ENCODE results near the gene PDE3A. TPM values are rescaled to one million over a fixed set of nuclear protein-coding genes. Genes with fewer than 3 reads are reported as not detected.

PDE3A gene
- total RNA-seq, 2 donors from 2014 or later = not detected

DNA sequence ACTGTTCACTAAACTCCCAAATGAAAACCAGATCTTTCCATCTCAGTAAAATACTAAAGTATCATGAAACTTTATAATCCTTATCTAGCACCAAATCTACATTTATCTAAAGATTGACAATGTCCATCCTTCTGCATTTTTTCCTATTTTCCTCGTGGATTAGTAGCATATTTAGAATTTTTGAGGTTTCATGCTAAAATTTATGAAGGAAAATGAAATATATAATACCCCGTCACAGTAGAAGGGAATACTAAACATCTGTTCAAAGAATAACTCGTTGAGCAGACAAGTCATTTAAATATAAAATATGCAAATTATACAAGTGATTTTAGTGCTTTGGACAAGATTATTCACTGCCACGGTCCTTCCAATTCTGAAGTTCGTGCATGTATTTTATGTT, 204.1 kb downstream of the PDE3A start:
- ATAC-seq (replicated peaks in 1 of 2) = no peak
- Mint-ChIP-seq H3K4me1 (ENCODE audit: low read depth) (no peaks in the 10 kb centered on the region), H3K36me3 (ENCODE audit: insufficient read depth in 2 of 2) (peaks cover 0 to 1% of the 10 kb centered on the region in 2 donors), H3K9me3 (no peaks in the 10 kb centered on the region), H3K27me3 (ENCODE audit: low read depth) (no peaks in the 10 kb centered on the region), H3K4me3 (no peak overlapping the region), H3K27ac (no peak overlapping the region)
- no peak for DNase-seq

DNA sequence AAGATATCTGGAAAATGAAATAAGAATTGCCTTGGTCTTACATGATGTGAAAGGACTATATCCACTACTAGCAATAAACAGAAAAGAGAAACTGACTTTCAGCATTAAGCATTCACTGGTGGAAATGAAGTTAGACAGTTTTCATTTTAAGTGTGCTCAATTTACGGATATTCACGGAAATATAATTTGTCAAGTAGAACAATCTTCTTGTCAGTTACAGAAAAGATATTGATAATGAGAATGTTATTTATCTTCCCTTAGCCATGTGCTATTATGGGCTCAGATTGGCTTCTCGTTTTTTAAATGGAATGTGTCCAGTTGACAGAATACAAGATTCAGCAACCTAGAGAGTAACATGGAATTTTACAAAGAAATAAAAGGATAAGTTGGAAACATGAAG, 208.2 kb downstream of the PDE3A start:
- Mint-ChIP-seq H3K27ac (no peak overlapping the region), H3K36me3 (ENCODE audit: insufficient read depth in 2 of 2) (peaks cover 0 to 1% of the 10 kb centered on the region in 2 donors), H3K4me1 (ENCODE audit: low read depth) (no peaks in the 10 kb centered on the region), H3K9me3 (no peaks in the 10 kb centered on the region), H3K4me3 (no peak overlapping the region), H3K27me3 (ENCODE audit: low read depth) (no peaks in the 10 kb centered on the region)
- DNase-seq (no peak), ATAC-seq (replicated peaks in 1 of 2) (no peak)

DNA sequence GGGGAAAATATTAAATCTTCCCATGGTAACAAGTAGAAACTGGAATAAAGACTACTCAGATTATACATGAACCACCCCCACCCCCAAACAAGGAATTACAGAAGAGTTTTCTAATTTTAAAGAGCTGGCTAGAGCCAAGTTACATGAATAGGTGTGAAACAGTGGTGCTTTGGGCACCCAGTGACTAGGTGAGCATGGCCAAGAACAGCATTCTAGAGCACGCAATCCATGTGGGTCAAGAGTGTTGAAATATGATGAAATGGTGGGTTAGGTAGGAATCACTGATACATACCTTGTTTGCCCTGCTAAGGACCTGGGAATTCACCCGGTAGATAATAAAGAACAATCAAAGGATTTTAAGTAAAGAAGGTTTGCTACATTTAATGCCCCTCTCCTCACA, 208.7 kb downstream of the PDE3A start:
- Mint-ChIP-seq H3K27ac (no peak overlapping the region), H3K9me3 (no peaks in the 10 kb centered on the region), H3K4me3 (no peak overlapping the region), H3K36me3 (ENCODE audit: insufficient read depth in 2 of 2) (peaks cover 0 to 1% of the 10 kb centered on the region in 2 donors), H3K4me1 (ENCODE audit: low read depth) (no peaks in the 10 kb centered on the region), H3K27me3 (ENCODE audit: low read depth) (no peaks in the 10 kb centered on the region)
- ATAC-seq (replicated peaks in 1 of 2) (no peak), DNase-seq (no peak)

DNA sequence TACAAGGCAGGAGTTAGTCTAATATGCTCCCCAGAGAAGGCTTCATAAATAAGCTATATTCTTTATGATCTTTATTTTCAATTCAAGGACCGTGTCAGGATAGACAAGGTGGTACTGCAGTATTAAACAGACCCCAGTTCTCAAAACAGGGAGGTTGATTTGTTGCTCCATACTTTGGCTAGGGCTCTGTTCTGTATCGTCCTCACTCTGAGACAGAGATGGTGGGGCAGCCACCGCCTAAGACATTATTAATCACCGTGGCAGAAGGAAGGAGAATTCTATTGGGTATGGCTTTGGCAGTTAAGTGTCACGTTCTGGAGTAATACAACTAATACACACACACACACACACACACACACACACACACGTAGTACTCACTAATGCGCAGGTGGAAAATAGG, 209.8 kb downstream of the PDE3A start:
- H3K27ac Mint-ChIP-seq = no peak overlapping the region
- ATAC-seq (replicated peaks in 1 of 2) (no peak), DNase-seq (no peak)
- no peaks in the 10 kb centered on the region for H3K4me1 Mint-ChIP-seq (ENCODE audit: low read depth)
- no peaks in the 10 kb centered on the region for H3K9me3 Mint-ChIP-seq
- no peaks in the 10 kb centered on the region for H3K27me3 Mint-ChIP-seq (ENCODE audit: low read depth)
- no peak overlapping the region for H3K4me3 Mint-ChIP-seq
- H3K36me3 Mint-ChIP-seq (ENCODE audit: insufficient read depth in 2 of 2) = peaks cover 0 to 1% of the 10 kb centered on the region in 2 donors

DNA sequence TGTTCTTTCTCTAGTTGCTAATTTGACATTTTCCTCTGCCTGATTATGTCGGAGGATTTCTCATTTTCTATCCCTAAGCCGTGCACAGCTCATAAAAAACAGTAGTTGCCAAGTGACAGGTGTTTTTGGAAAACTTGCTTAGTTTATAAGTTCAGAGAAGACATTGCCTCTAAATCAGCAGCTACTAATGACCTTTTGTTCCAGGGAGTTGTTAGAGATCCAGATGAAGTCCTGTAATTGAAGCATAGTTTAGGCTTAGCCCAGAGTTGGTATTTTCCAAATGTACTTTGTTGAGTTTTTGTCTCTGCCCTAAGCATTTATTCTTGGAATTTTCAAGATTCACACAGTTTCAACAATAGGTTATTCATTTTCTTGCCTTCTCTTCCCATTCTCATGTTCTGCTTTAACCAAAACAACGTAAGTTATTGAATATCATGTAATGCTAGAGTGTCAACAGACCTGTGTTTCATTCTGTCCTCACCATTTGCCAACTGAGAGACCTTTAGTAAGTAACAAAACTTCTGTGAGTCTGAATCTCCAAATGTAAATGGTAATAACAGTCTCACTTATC, 216.8 kb downstream of the PDE3A start:
- ATAC-seq (replicated peaks in 1 of 2) (no peak), DNase-seq (no peak)
- Mint-ChIP-seq H3K27ac (no peak overlapping the region), H3K4me3 (no peak overlapping the region), H3K27me3 (ENCODE audit: low read depth) (no peaks in the 10 kb centered on the region), H3K9me3 (no peaks in the 10 kb centered on the region), H3K4me1 (ENCODE audit: low read depth) (no peaks in the 10 kb centered on the region), H3K36me3 (ENCODE audit: insufficient read depth in 2 of 2) (no peaks in the 10 kb centered on the region)

DNA sequence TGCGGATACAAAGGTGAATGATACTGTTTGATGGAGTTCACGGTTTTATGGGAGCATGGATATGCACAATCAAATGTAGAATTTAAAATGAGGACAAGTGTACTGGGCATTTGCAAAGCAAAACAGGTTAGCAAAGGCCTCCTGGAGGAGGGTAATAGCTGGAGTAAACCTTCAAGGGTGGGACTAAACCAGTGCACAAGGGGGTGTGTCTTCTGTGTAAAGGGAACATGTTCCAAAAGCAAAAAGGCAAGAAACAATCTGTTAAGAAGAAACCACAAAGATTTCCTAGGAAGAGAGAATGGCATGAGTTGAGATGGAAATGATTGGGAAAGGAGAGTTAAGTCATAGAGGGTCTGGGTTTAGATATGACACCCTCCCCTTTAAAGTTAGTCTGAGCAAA, 217.6 kb downstream of the PDE3A start:
- no peak for DNase-seq
- Mint-ChIP-seq H3K36me3 (ENCODE audit: insufficient read depth in 2 of 2) (no peaks in the 10 kb centered on the region), H3K27ac (no peak overlapping the region), H3K27me3 (ENCODE audit: low read depth) (no peaks in the 10 kb centered on the region), H3K9me3 (no peaks in the 10 kb centered on the region), H3K4me1 (ENCODE audit: low read depth) (no peaks in the 10 kb centered on the region), H3K4me3 (no peak overlapping the region)
- no peak for ATAC-seq (replicated peaks in 1 of 2)

DNA sequence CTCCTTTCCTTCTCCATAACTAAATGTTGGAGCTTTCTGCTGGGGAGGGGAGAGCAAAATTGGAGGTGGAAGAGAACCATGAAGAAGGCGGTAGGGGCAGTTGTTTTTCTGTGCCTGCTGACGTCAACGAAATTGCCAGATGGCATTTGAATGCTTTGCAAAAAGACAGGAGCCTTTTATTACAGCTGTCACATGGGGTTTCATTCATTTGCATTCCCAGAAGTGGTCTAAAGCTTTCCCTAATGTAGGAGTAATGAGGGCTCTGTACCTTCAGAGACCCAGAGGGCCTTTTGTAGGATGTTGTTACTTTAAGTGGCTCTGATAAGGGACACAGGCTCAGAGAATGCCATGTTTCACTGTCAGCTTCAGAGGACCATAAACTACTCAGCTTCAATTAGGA, 219.7 kb downstream of the PDE3A start:
- Mint-ChIP-seq H3K36me3 (ENCODE audit: insufficient read depth in 2 of 2) (no peaks in the 10 kb centered on the region), H3K9me3 (no peaks in the 10 kb centered on the region), H3K27me3 (ENCODE audit: low read depth) (no peaks in the 10 kb centered on the region), H3K27ac (no peak overlapping the region), H3K4me1 (ENCODE audit: low read depth) (no peaks in the 10 kb centered on the region), H3K4me3 (no peak overlapping the region)
- DNase-seq (no peak), ATAC-seq (replicated peaks in 1 of 2) (no peak)

DNA sequence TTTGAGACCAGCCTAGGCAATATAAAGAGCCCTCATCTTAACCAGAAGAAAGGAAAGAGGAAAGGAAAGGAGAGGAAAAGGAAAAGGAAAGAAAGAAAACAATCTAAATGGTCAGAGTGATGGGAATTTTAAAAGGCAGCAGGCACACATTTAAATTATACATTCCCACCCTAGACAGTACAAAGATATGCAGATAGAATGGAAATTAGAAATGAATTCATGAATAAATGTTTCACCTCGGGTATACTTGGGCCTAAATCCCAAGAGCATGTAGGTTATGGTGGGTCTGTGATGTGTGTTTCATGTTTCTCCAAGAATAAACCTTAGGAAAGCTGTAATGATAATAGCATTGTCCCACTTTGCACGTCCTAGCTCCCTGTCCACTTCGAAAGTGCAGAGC, 222.2 kb downstream of the PDE3A start:
- Mint-ChIP-seq H3K36me3 (ENCODE audit: insufficient read depth in 2 of 2) (no peaks in the 10 kb centered on the region), H3K27me3 (ENCODE audit: low read depth) (no peaks in the 10 kb centered on the region), H3K27ac (no peak overlapping the region), H3K4me1 (ENCODE audit: low read depth) (no peaks in the 10 kb centered on the region), H3K4me3 (no peak overlapping the region), H3K9me3 (no peaks in the 10 kb centered on the region)
- DNase-seq = no peak
- ATAC-seq (replicated peaks in 1 of 2) = no peak

DNA sequence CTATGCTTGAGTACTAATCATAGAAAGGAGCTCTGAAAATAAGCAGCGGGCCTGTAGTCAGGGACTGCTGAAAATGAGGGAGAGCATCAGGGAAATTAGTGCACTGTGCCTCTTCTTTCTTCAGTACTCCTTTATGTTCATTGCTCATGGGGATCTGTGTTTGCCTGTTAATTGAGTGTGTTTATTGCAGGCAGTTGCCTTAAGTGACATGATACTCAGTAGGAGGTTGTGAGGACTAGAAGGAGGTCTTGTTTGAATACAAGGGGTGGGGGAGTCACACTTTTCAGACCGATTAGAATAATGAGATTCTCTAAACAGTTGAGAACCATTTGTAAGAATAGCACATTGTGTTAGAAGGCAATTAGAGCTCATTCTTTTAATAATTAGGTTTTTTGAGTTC, 224.2 kb downstream of the PDE3A start:
- no peaks in the 10 kb centered on the region for H3K9me3 Mint-ChIP-seq
- H3K4me3 Mint-ChIP-seq = no peak overlapping the region
- H3K27ac Mint-ChIP-seq = no peak overlapping the region
- no peak for ATAC-seq (replicated peaks in 1 of 2)
- H3K4me1 Mint-ChIP-seq (ENCODE audit: low read depth) = no peaks in the 10 kb centered on the region
- no peaks in the 10 kb centered on the region for H3K36me3 Mint-ChIP-seq (ENCODE audit: insufficient read depth in 2 of 2)
- no peak for DNase-seq
- no peaks in the 10 kb centered on the region for H3K27me3 Mint-ChIP-seq (ENCODE audit: low read depth)

DNA sequence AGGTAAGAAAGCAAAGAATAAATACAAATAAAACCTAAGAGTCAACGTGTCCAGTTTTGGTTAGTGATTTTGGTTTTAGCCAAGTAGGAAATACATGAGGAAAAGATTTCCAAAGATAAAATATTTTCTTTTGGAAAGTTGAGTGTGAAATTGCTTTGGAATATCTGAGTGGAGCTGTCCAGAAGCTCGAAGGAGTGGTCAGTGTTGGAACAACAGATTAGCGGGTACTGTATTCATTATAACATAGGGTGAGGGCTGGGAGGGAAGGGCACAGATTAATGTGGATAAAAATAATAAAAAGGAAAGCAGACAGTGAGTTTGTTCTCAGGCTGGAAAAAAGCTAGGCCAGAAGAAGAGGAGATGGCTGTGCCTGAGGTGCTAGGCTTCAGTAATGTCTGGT, 225.3 kb downstream of the PDE3A start:
- DNase-seq (no peak), ATAC-seq (replicated peaks in 1 of 2) (no peak)
- no peaks in the 10 kb centered on the region for H3K9me3 Mint-ChIP-seq
- H3K27ac Mint-ChIP-seq = no peak overlapping the region
- H3K4me3 Mint-ChIP-seq = no peak overlapping the region
- no peaks in the 10 kb centered on the region for H3K27me3 Mint-ChIP-seq (ENCODE audit: low read depth)
- no peaks in the 10 kb centered on the region for H3K4me1 Mint-ChIP-seq (ENCODE audit: low read depth)
- no peaks in the 10 kb centered on the region for H3K36me3 Mint-ChIP-seq (ENCODE audit: insufficient read depth in 2 of 2)

DNA sequence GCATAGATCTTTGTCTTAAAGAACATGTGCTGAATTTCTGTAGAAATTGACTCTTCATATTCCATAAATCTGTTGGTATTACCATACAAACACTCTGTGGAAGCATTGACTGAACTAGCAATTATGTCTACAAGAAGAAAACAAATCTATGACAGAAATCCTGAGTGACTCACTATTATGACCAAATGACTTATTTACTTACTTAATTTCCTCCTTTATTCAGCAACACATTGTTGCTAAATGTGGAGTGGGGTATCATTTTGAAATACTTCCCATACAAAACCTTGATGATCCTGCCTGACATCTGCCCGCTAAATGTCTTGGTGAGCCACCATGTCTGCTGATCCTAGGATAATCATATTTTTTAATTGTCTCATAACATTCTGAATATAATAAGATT, 227.7 kb downstream of the PDE3A start:
- Mint-ChIP-seq H3K36me3 (ENCODE audit: insufficient read depth in 2 of 2) (no peaks in the 10 kb centered on the region), H3K4me1 (ENCODE audit: low read depth) (no peaks in the 10 kb centered on the region), H3K9me3 (no peaks in the 10 kb centered on the region), H3K27ac (no peak overlapping the region), H3K27me3 (ENCODE audit: low read depth) (no peaks in the 10 kb centered on the region), H3K4me3 (no peak overlapping the region)
- DNase-seq = no peak
- ATAC-seq (replicated peaks in 1 of 2) = no peak

DNA sequence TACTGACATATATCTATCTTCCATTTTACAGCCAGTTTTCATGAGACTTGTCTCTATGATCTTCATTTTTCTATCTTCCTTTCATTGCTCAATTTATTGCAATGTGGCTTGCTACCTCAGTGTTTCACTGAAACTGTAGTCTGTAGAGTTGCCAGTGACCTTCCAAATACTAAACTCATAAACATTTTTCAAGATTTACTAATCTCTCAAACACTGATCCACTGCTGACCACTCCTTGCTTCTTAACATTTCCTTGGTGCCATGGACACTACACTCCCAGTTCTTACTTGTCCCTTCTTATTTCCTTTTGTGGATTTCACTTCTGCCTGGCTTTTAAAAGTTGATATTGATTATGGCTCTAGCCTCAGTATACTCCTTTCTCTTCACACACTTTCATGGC, 231.4 kb downstream of the PDE3A start:
- H3K36me3 Mint-ChIP-seq (ENCODE audit: insufficient read depth in 2 of 2) = no peaks in the 10 kb centered on the region
- H3K4me3 Mint-ChIP-seq = no peak overlapping the region
- ATAC-seq (replicated peaks in 1 of 2) = no peak
- H3K9me3 Mint-ChIP-seq = no peaks in the 10 kb centered on the region
- no peaks in the 10 kb centered on the region for H3K4me1 Mint-ChIP-seq (ENCODE audit: low read depth)
- DNase-seq = no peak
- H3K27me3 Mint-ChIP-seq (ENCODE audit: low read depth) = no peaks in the 10 kb centered on the region
- no peak overlapping the region for H3K27ac Mint-ChIP-seq

DNA sequence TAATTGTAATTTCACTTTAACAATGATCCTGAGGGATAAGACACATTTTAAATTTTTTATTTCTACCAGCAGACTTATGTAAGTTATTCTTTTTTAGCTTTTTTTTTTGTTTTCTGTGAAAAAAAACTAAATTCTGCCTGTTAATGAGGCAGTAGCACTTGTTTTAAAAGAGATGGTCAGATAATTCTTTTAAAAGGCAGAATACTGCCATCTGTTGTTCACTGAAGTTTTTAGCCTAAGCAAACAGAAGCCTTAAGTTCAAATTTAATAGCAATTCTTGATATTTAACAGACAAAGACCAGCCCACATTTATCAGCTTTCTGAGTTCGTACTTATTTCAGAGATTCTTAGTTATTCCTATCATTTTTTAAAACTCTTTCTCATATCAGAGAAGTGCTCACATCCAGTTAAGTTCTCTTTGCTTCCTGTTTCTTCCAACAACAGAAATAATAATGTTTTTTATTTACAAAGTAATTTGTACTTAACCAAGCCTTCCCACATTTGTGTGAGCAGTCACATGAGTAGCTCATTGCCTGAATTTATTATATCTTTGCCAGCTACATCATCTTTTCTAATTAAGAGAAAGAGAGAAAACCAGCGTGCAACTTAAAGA, 233.4 kb downstream of the PDE3A start:
- ATAC-seq (replicated peaks in 1 of 2) = no peak
- Mint-ChIP-seq H3K36me3 (ENCODE audit: insufficient read depth in 2 of 2) (no peaks in the 10 kb centered on the region), H3K27ac (no peak overlapping the region), H3K9me3 (no peaks in the 10 kb centered on the region), H3K4me1 (ENCODE audit: low read depth) (no peaks in the 10 kb centered on the region), H3K27me3 (ENCODE audit: low read depth) (no peaks in the 10 kb centered on the region), H3K4me3 (no peak overlapping the region)
- no peak for DNase-seq

DNA sequence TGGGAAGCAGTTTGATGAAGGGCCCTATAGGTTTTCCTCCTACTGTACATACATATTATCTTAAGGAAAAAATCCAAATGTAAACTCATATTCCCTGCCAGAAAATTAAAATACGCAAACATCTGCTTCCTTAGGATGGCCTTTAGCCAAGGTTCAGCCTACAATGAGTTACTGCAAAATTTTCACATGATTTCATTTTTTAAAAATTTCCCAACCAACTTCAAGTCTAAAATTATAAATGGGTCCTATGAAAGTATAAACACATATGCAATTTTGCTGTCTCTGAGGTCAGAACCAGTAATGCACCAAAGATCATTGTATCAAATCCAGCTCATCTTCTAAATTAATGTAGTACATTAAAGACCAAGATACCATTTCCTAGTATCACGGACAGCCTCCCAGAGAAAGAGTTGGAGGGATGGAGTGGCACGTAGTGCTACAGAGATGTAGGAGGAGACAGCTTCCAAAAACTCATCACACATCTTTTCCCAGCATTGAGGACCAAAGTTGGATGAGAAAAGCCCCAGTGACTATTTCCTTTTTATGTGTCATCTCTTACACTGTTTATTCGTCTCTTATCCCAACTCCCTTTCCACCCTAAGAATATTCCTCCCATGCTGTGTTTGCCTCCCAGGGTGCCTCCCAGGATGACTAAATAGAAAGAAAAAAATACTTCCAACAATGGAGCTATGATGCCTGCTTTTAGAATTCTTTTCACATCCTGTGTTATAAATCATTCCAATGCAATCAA, 234.5 kb downstream of the PDE3A start:
- H3K27me3 Mint-ChIP-seq (ENCODE audit: low read depth) = no peaks in the 10 kb centered on the region
- no peaks in the 10 kb centered on the region for H3K4me1 Mint-ChIP-seq (ENCODE audit: low read depth)
- no peak overlapping the region for H3K27ac Mint-ChIP-seq
- H3K4me3 Mint-ChIP-seq = no peak overlapping the region
- no peaks in the 10 kb centered on the region for H3K36me3 Mint-ChIP-seq (ENCODE audit: insufficient read depth in 2 of 2)
- H3K9me3 Mint-ChIP-seq = no peaks in the 10 kb centered on the region
- no peak for DNase-seq
- no peak for ATAC-seq (replicated peaks in 1 of 2)

Data from activated T-cell treated with anti-CD3 and anti-CD28 coated beads, Interleukin-2, amount 50 U/mL, for 72 hours (primary cell).